Heart left ventricle (tissue), 16 donors: ENCODE measurements around the gene SNED1. TPM values are rescaled to one million over a fixed set of nuclear protein-coding genes. Genes with fewer than 3 reads are reported as not detected.

Source experiments
- ATAC-seq, 4 donors: fragments of 200-7000 bp; cut with Tn5 transposase; one replicate each; pipeline ENCODE4 v1.9.1; 2020 to 2022; ENCODE audit warnings: moderate library complexity in 4 of 4, mild to moderate bottlenecking in 3 of 4, moderate number of reproducible peaks in 1 of 4
- DNase-seq, 5 donors: peaks; one replicate each; pipeline ENCODE4 v3.0.0-alpha.2; 2020
- H3K27ac ChIP-seq, 12 donors: fragments of 200-600 bp; sonication (generic) in 4 of 12; one replicate each; pipeline versions ENCODE4 v1.5.0 to v1.8.0; 2016 to 2022; ENCODE audit warnings: mild to moderate bottlenecking in 2 of 12
- H3K27me3 ChIP-seq, 9 donors: fragments of 200-600 bp; sonication (generic) in 2 of 9; one replicate each; pipeline versions ENCODE4 v1.5.1 to v1.8.0; 2016 to 2022; ENCODE audit warnings: mild to moderate bottlenecking in 3 of 9
- H3K36me3 ChIP-seq, 9 donors: fragments of 200-600 bp; sonication (generic) in 2 of 9; one replicate each; pipeline versions ENCODE4 v1.5.0 to v1.8.0; 2018 to 2022; ENCODE audit warnings: mild to moderate bottlenecking in 2 of 9
- H3K4me1 ChIP-seq, 12 donors: fragments of 200-600 bp; sonication (generic) in 4 of 12; one replicate each; pipeline versions ENCODE4 v1.5.0 to v1.8.0; 2016 to 2022; ENCODE audit warnings: mild to moderate bottlenecking in 3 of 12
- H3K4me3 ChIP-seq, 12 donors: fragments of 200-600 bp; sonication (generic) in 4 of 12; one replicate each; pipeline versions ENCODE4 v1.5.0 to v1.8.0; 2017 to 2022; ENCODE audit warnings: mild to moderate bottlenecking in 9 of 12, moderate library complexity in 4 of 12
- H3K9me3 ChIP-seq, 12 donors: fragments of 200-600 bp; sonication (generic) in 4 of 12; one replicate each; pipeline versions ENCODE4 v1.5.0 to v1.8.0; 2016 to 2022; ENCODE audit warnings: mild to moderate bottlenecking in 1 of 12
- CTCF ChIP-seq, 12 donors: fragments of 200-600 bp; sonication (generic) in 4 of 12; IDR thresholded peaks; one replicate each; pipeline versions ENCODE4 v1.5.0 to v1.8.0; 2018 to 2022; ENCODE audit warnings: antibody characterized with exemption in 12 of 12, mild to moderate bottlenecking in 5 of 12
- POLR2A ChIP-seq, 2 donors: fragments of 450-650 bp; IDR thresholded peaks; one replicate each; pipeline ENCODE4 v1.6.1; 2017; ENCODE audit warnings: antibody characterized with exemption in 2 of 2, mild to moderate bottlenecking in 2 of 2, moderate library complexity in 2 of 2
- WGBS, 4 donors: extraction: QIAGEN DNeasy Blood & Tissue Kit in 2 of 4; methylation state at CpG; one replicate each; pipeline versions ENCODE4 v1.1.5 to v1.1.7; 2013 to 2018; 5-methylcytosine and 5-hydroxymethylcytosine counted together
- intact Hi-C, 10 donors: fragments of 100-400 bp; cut with DNase I; formaldehyde crosslinking; loops; one replicate each; pipeline versions ENCODE4 v1.11.1 to v1.14.2; 2022
- polyA plus RNA-seq, 2 donors: library from polyadenylated mRNA; stranded (reverse); fragments of 200-250 nt; gene quantifications; one replicate each; pipeline ENCODE4 v1.2.3, GENCODE V29; 2013
- total RNA-seq, 9 donors: library from RNA; depleted of rRNA in 2 of 9; stranded (reverse); fragments of >200 nt in 2 of 9; fragmentation: NEBNext Ultra II Directional in 3 of 9; extraction: Animal tissue kit (Norgen Biotek cat#: 25700) in 3 of 9; gene quantifications; one replicate each; pipeline versions ENCODE4 v1.1.0 to v1.2.4, GENCODE V29; 2016 to 2023
- donor health status: ischemic (EF 13 %, LVEDD 7.1; RV severe dilation, severe dysfunction).
- donor health status: healthy with polysubstance abuse.
- donor health status: DM: no; HTN: yes; CAD: no.
- donor health status: DM: no; HTN: no; CAD: no.
- donor health status: ischemic (EF 25% LVEDD 6.9; RV normal size, moderate dysfunction).
- donor health status: ischemic (EF 25% LVEDD 5.7; RV mildly dilated, moderate dysfunction).
- donor health status: healthy.
- donor health status: DM: yes; HTN: yes; CAD: no.
- donor health status: ischemic (EF 35%, LVEDD 5.7; RV mildly dilated, moderate dysfunction).
- donor health status: nonischemic (EF 11% LVEDD 7.7; RV severe dilation, severe dysfunction).
- donor health status: DM: yes; HTN: yes; CAD: no.
- donor health status: PGD.
- donor health status: ischemic (EF 29% LVEDD 5.4; RV normal size, mild dysfunction).
- donor health status: nonischemic (EF 23%, LVEDD 6.1; RV moderate dilation, normal function).

Gene SNED1
- total and polyA plus RNA-seq, 11 donors: 3.1 to 14.7 (median 4.9) TPM

- Histone ChIP-seq H3K4me1 (peaks cover 0 to 48% (median 26%) of the 10 kb centered on the region in 12 donors), H3K36me3 (no peaks in the 10 kb centered on the region), H3K27ac (peak overlapping the region in 11 of 12 donors; percentile 27 to 74 (median 55)), H3K27me3 (no peaks in the 10 kb centered on the region), H3K4me3 (no peak overlapping the region), H3K9me3 (peaks cover 0 to 12% (median 0%) of the 10 kb centered on the region in 12 donors)
- peak in 2 of 5 donors; percentile 27 to 34 for DNase-seq
- no peak for ATAC-seq
- intact Hi-C loops: loop anchor here in 5 of 10 donors (2.0 to 10.0 kb wide), 5 partner anchors 76 to 426 kb away; partner anchors contain the start of genes DUSP28 (in 1 of the 5) and RNPEPL1 (in 1 of the 5)
- 87 to 95% (median 94%) methylated on average over 13 of the region's 13 CpGs for WGBS, 4 donors
- TF ChIP-seq POLR2A (IDR thresholded peaks at IDR 0.05) (no peak), CTCF (IDR thresholded peaks at IDR 0.05) (no peak)
These were observed 7.6 kb upstream of the SNED1 start for GRCh38 chr2:240990726-240991377.

GRCh38 chr2:240991378-240992263, 6.8 kb upstream of the SNED1 start:
- intact Hi-C loops: loop anchor here in 5 of 10 donors (2.0 to 10.0 kb wide), 5 partner anchors 77 to 427 kb away; partner anchors contain the start of genes DUSP28 (in 1 of the 5) and RNPEPL1 (in 1 of the 5)

DNA sequence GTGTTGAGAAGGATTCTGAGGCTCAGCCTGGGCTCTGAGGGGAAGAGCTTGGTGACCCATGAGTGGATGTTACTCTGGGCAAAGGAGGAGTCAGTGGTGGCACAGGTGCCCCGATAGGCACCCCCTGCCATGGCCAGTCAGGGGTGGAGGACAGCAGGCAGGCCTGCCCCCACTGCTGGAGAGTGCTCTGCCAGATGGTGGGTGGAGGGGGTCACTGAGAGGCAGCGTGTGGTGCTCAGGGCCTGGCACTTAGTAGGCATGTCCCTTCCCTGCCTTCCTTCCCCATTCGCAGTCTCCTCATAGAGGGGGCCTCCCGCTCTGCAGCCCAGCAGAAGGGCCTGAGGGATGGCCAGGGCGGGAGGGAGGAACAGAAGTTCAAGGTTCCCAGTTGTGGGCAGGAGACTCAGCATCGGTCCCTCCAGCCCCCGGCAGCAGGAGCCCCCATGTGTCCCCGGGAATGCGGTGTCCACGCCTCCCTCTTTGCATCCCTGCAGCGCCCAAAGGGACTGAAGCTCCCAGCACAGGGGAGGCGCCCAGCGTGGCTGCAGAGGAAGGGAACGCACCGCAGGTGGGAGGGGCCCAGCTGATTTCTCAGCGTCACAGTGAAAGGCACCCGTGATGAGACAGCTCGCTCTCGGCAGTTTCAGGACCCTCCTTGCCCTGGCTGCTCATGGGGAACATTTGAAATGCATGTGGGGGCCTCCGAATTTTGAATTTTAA, 5.7 kb upstream of the SNED1 start:
- DNase-seq: peak in 3 of 5 donors; percentile 10 to 27 (median 16)
- peaks cover 0 to 55% (median 27%) of the 10 kb centered on the region in 12 donors for H3K4me1 ChIP-seq
- no peaks in the 10 kb centered on the region for H3K36me3 ChIP-seq
- H3K9me3 ChIP-seq: peaks cover 0 to 12% (median 0%) of the 10 kb centered on the region in 12 donors
- no peak overlapping the region for H3K4me3 ChIP-seq
- TF ChIP-seq CTCF (IDR thresholded peaks at IDR 0.05) (no peak), POLR2A (IDR thresholded peaks at IDR 0.05) (no peak)
- H3K27me3 ChIP-seq: no peaks in the 10 kb centered on the region
- WGBS, 4 donors: 66 to 82% (median 77%) methylated on average over 19 to 20 of the region's 20 CpGs
- intact Hi-C loops: loop anchor here in 3 of 10 donors (5.0 to 10.0 kb wide), 3 partner anchors 78 to 428 kb away; partner anchors contain the start of genes DUSP28 (in 1 of the 3) and RNPEPL1 (in 1 of the 3)
- H3K27ac ChIP-seq: peak overlapping the region in 3 of 12 donors; percentile 61 to 74 (median 67)
- no peak for ATAC-seq

More at GRCh38 chr2:240991378-240992263, 6.8 kb upstream of the SNED1 start:
- ATAC-seq: peak; percentile 77 to 89 (median 84)
- no peaks in the 10 kb centered on the region for H3K36me3 ChIP-seq
- H3K9me3 ChIP-seq: peaks cover 0 to 12% (median 0%) of the 10 kb centered on the region in 12 donors
- peaks cover 0 to 55% (median 28%) of the 10 kb centered on the region in 12 donors for H3K4me1 ChIP-seq
- peak overlapping the region in 11 of 12 donors; percentile 30 to 77 (median 58) for H3K27ac ChIP-seq
- peak in 1 of 2 donors; percentile 15 for TF ChIP-seq POLR2A (IDR thresholded peaks at IDR 0.05)
- no peak for TF ChIP-seq CTCF (IDR thresholded peaks at IDR 0.05)
- no peaks in the 10 kb centered on the region for H3K27me3 ChIP-seq
- peak; percentile 70 to 93 (median 86) for DNase-seq
- no peak overlapping the region for H3K4me3 ChIP-seq
- 44 to 62% (median 50%) methylated on average over 13 to 33 of the region's 33 CpGs for WGBS, 4 donors
